Esophagus squamous epithelium (tissue), 5 donors: ENCODE results near the gene COL16A1. TPM values are rescaled to one million over a fixed set of nuclear protein-coding genes. Genes with fewer than 3 reads are reported as not detected.
A peak's percentile ranks its signal among the peaks of the same experiment; 100 is the strongest.

Experiments used
- DNase-seq: peaks from one replicate; lab custom pipeline; 2025; lab: John Stamatoyannopoulos, UW
- H3K27ac ChIP-seq, 4 donors: fragments of 200-600 bp; sonication (generic); one replicate each; pipeline ENCODE4 v1.5.1; 2016 to 2019; ENCODE audit warnings: mild to moderate bottlenecking in 1 of 4
- H3K27me3 ChIP-seq, 4 donors: fragments of 200-600 bp; sonication (generic); 1 replicate in 3 of 4; 2 replicates in 1 of 4; pipeline versions ENCODE4 v1.5.1 to v1.6.0; 2017 to 2021; ENCODE audit warnings: antibody characterized with exemption in 1 of 4
- H3K36me3 ChIP-seq, 3 donors: fragments of 200-600 bp; sonication (generic); one replicate each; pipeline ENCODE4 v1.5.1; 2016 to 2019
- H3K4me1 ChIP-seq, 3 donors: fragments of 200-600 bp; sonication (generic); one replicate each; pipeline ENCODE4 v1.5.1; 2017 to 2019
- H3K4me3 ChIP-seq, 4 donors: fragments of 200-600 bp; sonication (generic); 1 replicate in 3 of 4; 2 replicates in 1 of 4; pipeline ENCODE4 v1.5.1; 2016 to 2019; ENCODE audit warnings: mild to moderate bottlenecking in 2 of 4, moderate library complexity in 1 of 4
- H3K9me3 ChIP-seq, 3 donors: fragments of 200-600 bp; sonication (generic); one replicate each; pipeline ENCODE4 v1.5.1; 2016 to 2019
- POLR2A ChIP-seq, 4 donors: fragments of 450-650 bp; IDR thresholded peaks; one replicate each; pipeline ENCODE4 v1.6.1; 2017; ENCODE audit warnings: antibody characterized with exemption in 4 of 4, mild to moderate bottlenecking in 4 of 4, moderate library complexity in 3 of 4
- WGBS, 2 donors: methylation state at CpG; one replicate each; pipeline ENCODE4 v1.1.5; 2018; 5-methylcytosine and 5-hydroxymethylcytosine counted together
- intact Hi-C: fragments of 100-400 bp; cut with DNase I; formaldehyde crosslinking; loops from one replicate; pipeline ENCODE4 v1.15.0; 2022
- total RNA-seq, 4 donors: library from RNA; depleted of rRNA; stranded (reverse); fragments of >200 nt; gene quantifications; one replicate each; pipeline ENCODE4 v1.1.0, GENCODE V29; 2016
- TF ChIP-seq, protein P1 (sequence below), 6 experiments: fragments of 450-650 bp in 4 of 6; fragments of 200-600 bp in 2 of 6; sonication (generic) in 2 of 6; IDR thresholded peaks; one replicate each; pipeline ENCODE4 v1.5.1; 2016 to 2019; ENCODE audit warnings: antibody characterized with exemption in 6 of 6, mild to moderate bottlenecking in 4 of 6, moderate library complexity in 4 of 6
- donor health status: DM: yes; HTN: yes; CAD: no.

The COL16A1 gene
- total RNA-seq, 4 donors from 2014 or later: 8.8 to 35.5 (median 16.4) TPM

DNA sequence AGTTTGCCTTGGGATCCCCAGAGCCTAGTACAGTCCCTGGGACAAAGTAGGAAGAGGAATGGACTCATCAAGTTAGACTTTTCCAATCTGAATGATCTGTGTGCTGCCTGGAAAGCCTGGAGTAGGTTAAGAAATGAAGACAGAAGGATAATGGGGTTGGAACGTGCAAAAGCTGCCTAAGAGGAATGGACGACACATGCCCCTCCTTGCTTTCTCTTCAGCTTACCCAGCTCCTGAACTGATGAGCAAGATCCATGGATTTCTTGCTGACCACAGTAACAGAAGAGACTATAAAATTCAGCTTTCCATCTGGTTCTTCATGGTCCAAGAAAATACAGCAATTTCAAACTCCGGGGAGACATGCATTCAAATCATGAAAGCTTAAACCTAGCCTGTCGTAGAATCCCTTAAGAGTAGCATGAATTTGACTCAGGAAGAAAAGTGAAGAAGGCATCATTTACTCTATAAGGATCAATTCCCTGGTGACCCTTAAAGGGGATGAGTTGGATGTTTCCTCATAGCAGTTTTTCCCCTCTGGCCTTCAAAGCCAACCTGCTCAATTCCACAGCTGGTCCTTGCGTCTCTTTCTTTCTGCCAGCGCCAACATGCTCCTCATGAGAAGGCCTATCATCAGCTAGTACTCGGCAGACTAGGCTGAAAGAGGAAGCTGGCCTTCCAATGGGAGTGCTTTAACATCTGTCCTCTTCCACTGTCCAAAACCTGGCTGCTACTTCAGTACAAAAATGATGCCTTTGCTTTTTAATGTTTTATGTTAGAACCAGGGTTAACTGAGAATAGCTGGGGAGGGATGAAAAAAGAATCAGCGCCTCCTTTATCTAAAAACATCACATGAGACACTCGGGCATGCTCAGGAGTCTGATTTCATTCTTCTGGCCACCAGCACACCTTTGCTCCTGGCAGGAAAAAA, 53.4 kb downstream of the COL16A1 start:
- 57 to 62% methylated on average over 9 of the region's 9 CpGs for WGBS, 2 donors
- Histone ChIP-seq H3K27ac (peak overlapping the region in 1 of 4 donors; percentile 48), H3K27me3 (no peaks in the 10 kb centered on the region), H3K4me3 (no peak overlapping the region), H3K4me1 (peaks cover 0 to 42% (median 12%) of the 10 kb centered on the region in 3 donors), H3K9me3 (no peaks in the 10 kb centered on the region), H3K36me3 (peaks cover 0 to 21% (median 0%) of the 10 kb centered on the region in 3 donors)
- DNase-seq: no peak
- TF ChIP-seq, protein P1, sequence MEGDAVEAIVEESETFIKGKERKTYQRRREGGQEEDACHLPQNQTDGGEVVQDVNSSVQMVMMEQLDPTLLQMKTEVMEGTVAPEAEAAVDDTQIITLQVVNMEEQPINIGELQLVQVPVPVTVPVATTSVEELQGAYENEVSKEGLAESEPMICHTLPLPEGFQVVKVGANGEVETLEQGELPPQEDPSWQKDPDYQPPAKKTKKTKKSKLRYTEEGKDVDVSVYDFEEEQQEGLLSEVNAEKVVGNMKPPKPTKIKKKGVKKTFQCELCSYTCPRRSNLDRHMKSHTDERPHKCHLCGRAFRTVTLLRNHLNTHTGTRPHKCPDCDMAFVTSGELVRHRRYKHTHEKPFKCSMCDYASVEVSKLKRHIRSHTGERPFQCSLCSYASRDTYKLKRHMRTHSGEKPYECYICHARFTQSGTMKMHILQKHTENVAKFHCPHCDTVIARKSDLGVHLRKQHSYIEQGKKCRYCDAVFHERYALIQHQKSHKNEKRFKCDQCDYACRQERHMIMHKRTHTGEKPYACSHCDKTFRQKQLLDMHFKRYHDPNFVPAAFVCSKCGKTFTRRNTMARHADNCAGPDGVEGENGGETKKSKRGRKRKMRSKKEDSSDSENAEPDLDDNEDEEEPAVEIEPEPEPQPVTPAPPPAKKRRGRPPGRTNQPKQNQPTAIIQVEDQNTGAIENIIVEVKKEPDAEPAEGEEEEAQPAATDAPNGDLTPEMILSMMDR (IDR thresholded peaks at IDR 0.05): no peak
- no peak for TF ChIP-seq POLR2A (IDR thresholded peaks at IDR 0.05)
- intact Hi-C loops: no loop called here

GRCh38 chr1:31648641-31649357, 55.0 kb downstream of the COL16A1 start:
- Histone ChIP-seq H3K4me1 (peaks cover 3 to 48% (median 14%) of the 10 kb centered on the region in 3 donors), H3K27me3 (no peaks in the 10 kb centered on the region), H3K36me3 (peaks cover 0 to 11% (median 0%) of the 10 kb centered on the region in 3 donors), H3K27ac (peak overlapping the region in 3 of 4 donors; percentile 31 to 61 (median 46)), H3K4me3 (no peak overlapping the region), H3K9me3 (no peaks in the 10 kb centered on the region)
- intact Hi-C loops: no loop called here
- 65 to 66% methylated on average over 9 of the region's 9 CpGs for WGBS, 2 donors
- DNase-seq: no peak
- no peak for TF ChIP-seq POLR2A (IDR thresholded peaks at IDR 0.05)
- TF ChIP-seq, protein P1 (IDR thresholded peaks at IDR 0.05): no peak

GRCh38 chr1:31648190-31648589, 55.6 kb downstream of the COL16A1 start:
- intact Hi-C loops: no loop called here
- H3K27me3 ChIP-seq: no peaks in the 10 kb centered on the region
- peaks cover 0 to 8% (median 0%) of the 10 kb centered on the region in 3 donors for H3K36me3 ChIP-seq
- H3K4me3 ChIP-seq: no peak overlapping the region
- peaks cover 7 to 54% (median 20%) of the 10 kb centered on the region in 3 donors for H3K4me1 ChIP-seq
- no peak for TF ChIP-seq POLR2A (IDR thresholded peaks at IDR 0.05)
- TF ChIP-seq, protein P1 (IDR thresholded peaks at IDR 0.05): no peak
- 42 to 45% methylated on average over 2 of the region's 2 CpGs for WGBS, 2 donors
- peak overlapping the region in 3 of 4 donors; percentile 31 to 61 (median 46) for H3K27ac ChIP-seq
- no peak for DNase-seq
- no peaks in the 10 kb centered on the region for H3K9me3 ChIP-seq

GRCh38 chr1:31647106-31647505, 56.7 kb downstream of the COL16A1 start:
- no peaks in the 10 kb centered on the region for H3K27me3 ChIP-seq
- no peak for TF ChIP-seq POLR2A (IDR thresholded peaks at IDR 0.05)
- TF ChIP-seq, protein P1 (IDR thresholded peaks at IDR 0.05): no peak
- intact Hi-C loops: no loop called here
- no peak for DNase-seq
- H3K27ac ChIP-seq: no peak overlapping the region
- no peak overlapping the region for H3K4me3 ChIP-seq
- WGBS, 2 donors: 68 to 94% methylated on average over 2 of the region's 2 CpGs
- H3K36me3 ChIP-seq: no peaks in the 10 kb centered on the region
- H3K4me1 ChIP-seq: peaks cover 7 to 64% (median 25%) of the 10 kb centered on the region in 3 donors
- no peaks in the 10 kb centered on the region for H3K9me3 ChIP-seq
